ENCODE measurements around the gene MGAT5B.

MGAT5B gene

DNA sequence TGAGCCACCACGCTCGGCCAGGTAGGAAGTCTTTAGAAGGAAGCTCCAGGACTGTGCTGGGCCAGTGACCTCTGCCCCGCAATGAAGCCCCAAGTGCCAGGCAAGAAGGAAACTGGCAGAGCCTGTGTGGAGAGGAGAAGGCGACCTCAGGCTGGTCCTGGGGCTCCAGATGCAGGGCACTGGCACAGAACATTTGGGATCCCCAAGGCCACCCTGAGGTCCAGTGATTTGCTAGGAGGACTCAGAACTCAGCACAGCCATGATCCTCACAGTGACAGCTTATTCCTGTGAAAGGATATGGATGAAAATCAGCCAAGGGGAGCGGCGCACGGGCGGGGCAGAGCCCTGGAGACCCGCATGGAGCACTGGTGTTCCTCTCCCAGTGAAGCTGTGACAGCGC is 24.1 kb downstream of the MGAT5B start:
- TF ChIP-seq, protein P1, sequence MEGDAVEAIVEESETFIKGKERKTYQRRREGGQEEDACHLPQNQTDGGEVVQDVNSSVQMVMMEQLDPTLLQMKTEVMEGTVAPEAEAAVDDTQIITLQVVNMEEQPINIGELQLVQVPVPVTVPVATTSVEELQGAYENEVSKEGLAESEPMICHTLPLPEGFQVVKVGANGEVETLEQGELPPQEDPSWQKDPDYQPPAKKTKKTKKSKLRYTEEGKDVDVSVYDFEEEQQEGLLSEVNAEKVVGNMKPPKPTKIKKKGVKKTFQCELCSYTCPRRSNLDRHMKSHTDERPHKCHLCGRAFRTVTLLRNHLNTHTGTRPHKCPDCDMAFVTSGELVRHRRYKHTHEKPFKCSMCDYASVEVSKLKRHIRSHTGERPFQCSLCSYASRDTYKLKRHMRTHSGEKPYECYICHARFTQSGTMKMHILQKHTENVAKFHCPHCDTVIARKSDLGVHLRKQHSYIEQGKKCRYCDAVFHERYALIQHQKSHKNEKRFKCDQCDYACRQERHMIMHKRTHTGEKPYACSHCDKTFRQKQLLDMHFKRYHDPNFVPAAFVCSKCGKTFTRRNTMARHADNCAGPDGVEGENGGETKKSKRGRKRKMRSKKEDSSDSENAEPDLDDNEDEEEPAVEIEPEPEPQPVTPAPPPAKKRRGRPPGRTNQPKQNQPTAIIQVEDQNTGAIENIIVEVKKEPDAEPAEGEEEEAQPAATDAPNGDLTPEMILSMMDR (IDR thresholded peaks at IDR 0.05): no peak

DNA sequence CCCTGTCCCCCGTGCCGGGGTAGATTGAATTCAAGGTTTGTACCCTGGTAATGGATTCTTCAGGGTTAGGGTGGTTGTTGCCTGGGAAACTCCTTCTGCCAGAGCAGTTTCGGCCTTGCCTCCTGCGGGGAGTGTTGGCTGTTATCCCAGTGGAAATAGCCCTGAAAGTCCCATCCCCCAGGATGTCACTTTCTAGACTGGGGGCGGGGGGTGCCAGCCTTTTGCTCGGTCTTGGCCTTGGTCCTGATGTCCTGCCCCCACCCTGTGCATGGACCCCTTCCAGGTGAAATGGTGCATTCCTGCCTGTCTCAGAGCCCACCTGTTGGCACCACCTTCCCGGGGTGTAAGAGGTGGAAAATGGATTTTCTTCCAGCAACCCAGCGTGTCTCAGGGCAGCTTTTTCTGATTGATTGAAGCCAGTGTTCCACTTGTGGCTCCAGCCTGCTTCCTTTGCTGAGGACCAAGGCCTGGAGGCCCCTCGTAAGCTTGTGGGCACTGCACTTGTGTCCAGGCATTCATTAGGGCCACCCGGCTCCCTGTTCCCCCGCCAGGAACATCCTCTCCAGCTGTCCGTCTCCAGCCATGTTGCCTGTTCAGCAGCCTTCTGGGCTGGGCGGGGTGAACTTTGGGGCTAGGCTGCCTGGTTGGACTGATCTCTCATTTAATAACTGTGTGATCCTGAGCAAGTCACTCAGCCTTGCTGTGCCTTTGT is 25.6 kb downstream of the MGAT5B start:
- TF ChIP-seq, protein P1 (IDR thresholded peaks at IDR 0.05): no peak

DNA sequence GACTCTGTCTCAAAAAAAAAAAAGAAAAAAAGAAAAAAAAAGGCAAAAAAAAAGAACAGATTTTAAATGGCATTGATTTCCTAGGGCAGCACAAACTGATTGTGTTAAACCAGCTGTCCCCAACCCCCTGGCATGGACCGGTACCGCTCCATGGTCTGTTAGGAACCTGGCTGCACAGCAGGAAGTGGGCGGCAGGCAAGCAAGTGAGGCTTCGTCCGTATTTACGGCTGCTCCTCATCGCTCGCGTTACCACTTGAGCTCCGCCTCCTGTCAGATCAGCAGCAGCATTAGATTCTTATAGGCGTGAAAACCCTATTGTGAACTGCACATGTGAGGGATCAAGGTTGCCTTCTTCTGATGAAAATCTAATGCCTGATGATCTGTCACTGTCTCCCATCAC is 26.6 kb downstream of the MGAT5B start:
- TF ChIP-seq, protein P1 (IDR thresholded peaks at IDR 0.05): no peak

DNA sequence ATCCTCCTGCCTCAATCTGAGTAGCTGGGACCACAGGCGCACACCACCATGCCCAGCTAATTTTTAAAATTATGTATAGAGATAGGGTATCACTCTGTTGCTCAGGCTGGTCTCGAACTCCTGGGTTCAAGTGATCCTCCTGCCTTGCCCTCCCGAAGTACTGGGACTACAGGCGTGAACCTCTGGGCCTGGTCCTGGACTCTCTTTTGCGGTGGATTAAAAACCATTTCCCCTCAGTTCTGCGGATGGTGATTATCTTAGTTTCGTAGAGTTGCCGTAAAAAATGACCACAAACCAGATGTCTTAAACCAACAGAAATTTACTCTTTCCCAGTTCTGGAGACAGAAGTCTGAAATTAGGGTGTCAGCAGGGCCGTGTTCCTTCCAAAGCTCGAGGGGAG is 28.8 kb downstream of the MGAT5B start:
- TF ChIP-seq, protein P1 (IDR thresholded peaks at IDR 0.05): no peak

DNA sequence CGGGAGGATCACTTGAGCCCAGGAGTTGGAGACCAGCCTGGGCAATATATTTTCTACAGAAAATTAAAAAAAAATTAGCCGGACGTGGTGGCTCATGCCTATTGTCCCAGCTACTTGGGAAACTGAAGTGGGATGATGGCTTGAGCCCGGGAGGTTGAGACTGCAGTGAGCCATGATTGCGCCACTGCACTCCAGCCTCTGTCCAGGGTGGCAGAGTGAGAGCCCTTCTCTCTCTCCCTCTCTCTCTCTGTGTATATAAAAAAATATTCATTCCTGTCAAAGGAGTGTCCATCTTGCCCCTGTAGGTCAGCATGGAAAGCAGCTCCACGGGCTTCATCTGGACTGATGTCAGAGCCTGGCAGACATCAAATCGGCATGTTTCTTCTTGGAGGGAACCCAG is 31.2 kb downstream of the MGAT5B start:
- TF ChIP-seq, protein P1 (IDR thresholded peaks at IDR 0.05): no peak

DNA sequence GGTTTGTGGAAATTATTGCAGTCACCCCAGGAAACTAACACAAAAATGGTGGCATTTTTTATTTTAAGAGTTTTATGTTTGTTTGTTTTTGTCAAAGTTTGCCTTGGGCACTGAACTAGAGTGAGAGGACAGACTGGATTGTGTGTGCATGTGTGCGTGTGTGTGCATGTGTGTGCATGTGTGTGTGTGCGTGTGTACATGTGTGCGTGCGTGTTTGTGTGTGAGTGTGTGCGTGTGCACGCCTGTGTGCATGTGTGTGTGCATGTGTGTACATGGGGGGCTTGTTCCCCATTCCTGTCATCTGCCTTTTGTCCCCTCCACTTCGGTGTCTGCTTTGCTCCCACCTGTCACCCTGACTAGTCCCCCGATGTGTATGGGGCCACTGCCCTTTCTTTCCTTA is 32.5 kb downstream of the MGAT5B start:
- TF ChIP-seq, protein P1 (IDR thresholded peaks at IDR 0.05): no peak

DNA sequence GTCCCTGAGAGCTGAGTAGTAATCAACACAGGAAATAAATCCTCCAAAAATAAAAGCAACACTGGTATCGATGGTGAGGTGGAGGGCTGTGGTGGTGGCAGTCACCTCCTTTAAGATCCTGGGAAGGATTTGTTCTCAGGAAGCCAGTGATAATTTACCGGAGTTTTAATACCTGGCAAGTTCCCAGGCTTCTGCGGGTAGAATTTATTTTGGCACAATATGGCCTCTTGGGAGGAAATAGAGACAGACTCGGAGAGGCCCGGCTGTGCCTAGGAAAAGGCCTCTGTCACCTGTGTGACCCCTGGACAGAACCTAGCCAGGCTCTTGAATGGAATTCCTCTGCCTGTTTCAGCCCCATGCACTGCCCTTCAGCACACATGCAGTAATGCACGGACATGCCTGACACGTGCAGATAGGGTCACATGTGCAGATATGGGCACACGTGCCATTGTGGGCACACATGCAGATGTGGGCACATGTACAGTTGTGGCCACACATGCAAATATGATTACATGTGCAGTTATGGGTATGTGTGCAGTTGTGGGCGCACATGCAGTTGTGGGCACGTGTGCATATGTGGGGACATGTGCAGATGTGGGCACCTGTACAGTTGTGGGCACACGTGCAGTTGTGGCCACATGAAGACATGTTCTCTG is 33.5 kb downstream of the MGAT5B start:
- TF ChIP-seq, protein P1 (IDR thresholded peaks at IDR 0.05): no peak

All from LNCAP (cell line).